ENCODE data around the gene ATP8A2.
"Not testable (repeated sequence)": the region's sequence is repeated elsewhere in the genome, so short reads cannot be mapped to it uniquely, and the experiment has no call there.

ATP8A2 gene

GRCh38 chr13:25541434-25542123 lies 169.8 kb downstream of the ATP8A2 start:
- no peak for DNase-seq (ENCODE audit: low read depth in 2 of 2)

GRCh38 chr13:25548991-25549390 lies 177.2 kb downstream of the ATP8A2 start:
- not testable (repeated sequence) for DNase-seq (ENCODE audit: low read depth in 2 of 2)

- DNase-seq (ENCODE audit: low read depth in 2 of 2): no peak
These were observed 190.0 kb downstream of the ATP8A2 start for GRCh38 chr13:25561812-25562211.

- no peak for DNase-seq (ENCODE audit: low read depth in 2 of 2)
These were observed 198.4 kb downstream of the ATP8A2 start for GRCh38 chr13:25570185-25570584.

GRCh38 chr13:25571237-25571636 lies 199.5 kb downstream of the ATP8A2 start:
- DNase-seq (ENCODE audit: low read depth in 2 of 2): no peak

GRCh38 chr13:25572171-25572570 lies 200.4 kb downstream of the ATP8A2 start:
- DNase-seq (ENCODE audit: low read depth in 2 of 2): not testable (repeated sequence)

- peak; percentile 54 to 61 for DNase-seq (ENCODE audit: low read depth in 2 of 2)
These were observed 202.9 kb downstream of the ATP8A2 start for GRCh38 chr13:25574437-25575411.

GRCh38 chr13:25575562-25575961 lies 203.8 kb downstream of the ATP8A2 start:
- DNase-seq (ENCODE audit: low read depth in 2 of 2): no peak

- DNase-seq (ENCODE audit: low read depth in 2 of 2): no peak
These were observed 206.8 kb downstream of the ATP8A2 start for GRCh38 chr13:25578526-25578925.

GRCh38 chr13:25579221-25579620 lies 207.4 kb downstream of the ATP8A2 start:
- no peak for DNase-seq (ENCODE audit: low read depth in 2 of 2)

- no peak for DNase-seq (ENCODE audit: low read depth in 2 of 2)
These were observed 209.6 kb downstream of the ATP8A2 start for GRCh38 chr13:25581351-25581750.

GRCh38 chr13:25584087-25584486 lies 212.3 kb downstream of the ATP8A2 start:
- no peak for DNase-seq (ENCODE audit: low read depth in 2 of 2)

- DNase-seq (ENCODE audit: low read depth in 2 of 2): no peak
These were observed 213.2 kb downstream of the ATP8A2 start for GRCh38 chr13:25585000-25585399.

GRCh38 chr13:25587326-25587980 lies 215.7 kb downstream of the ATP8A2 start:
- no peak for DNase-seq (ENCODE audit: low read depth in 2 of 2)

- no peak for DNase-seq (ENCODE audit: low read depth in 2 of 2)
These were observed 216.7 kb downstream of the ATP8A2 start for GRCh38 chr13:25588336-25589060.

GRCh38 chr13:25598421-25598820 lies 226.6 kb downstream of the ATP8A2 start:
- no peak for DNase-seq (ENCODE audit: low read depth in 2 of 2)

- DNase-seq (ENCODE audit: low read depth in 2 of 2): no peak
These were observed 230.4 kb downstream of the ATP8A2 start for GRCh38 chr13:25602176-25602575.

- no peak for DNase-seq (ENCODE audit: low read depth in 2 of 2)
These were observed 232.3 kb downstream of the ATP8A2 start for GRCh38 chr13:25604106-25604505.

GRCh38 chr13:25607096-25607495 lies 235.3 kb downstream of the ATP8A2 start:
- no peak for DNase-seq (ENCODE audit: low read depth in 2 of 2)

GRCh38 chr13:25608181-25608580 lies 236.4 kb downstream of the ATP8A2 start:
- no peak for DNase-seq (ENCODE audit: low read depth in 2 of 2)

GRCh38 chr13:25616674-25617073 lies 244.9 kb downstream of the ATP8A2 start:
- DNase-seq (ENCODE audit: low read depth in 2 of 2): no peak

GRCh38 chr13:25619897-25620296 lies 248.1 kb downstream of the ATP8A2 start:
- DNase-seq (ENCODE audit: low read depth in 2 of 2): no peak

All from activated CD4-positive, alpha-beta T cell treated with anti-CD3 and anti-CD28 coated beads for 24 hours (primary cell).